Cardiac fibroblast (primary cell): Measurements from ENCODE around the gene SLC4A5.
"Not testable (repeated sequence)": the region's sequence is repeated elsewhere in the genome, so short reads cannot be mapped to it uniquely, and the experiment has no call there.

ENCODE experiments used
- DNase-seq, 2 donors: peaks; one replicate each; pipeline versions ENCODE4 v3.0.0 to v3.0.0-alpha.2; 2010; ENCODE audit warnings: low read depth in 2 of 2
- H3K4me3 ChIP-seq, 2 donors: replicated peaks in 1 of 2; 1 replicate in 1 of 2; 2 replicates in 1 of 2; pipeline ENCODE4 v1.5.1; 2011; ENCODE audit warnings: low read depth in 2 of 2, low read length in 2 of 2, mild to moderate bottlenecking in 2 of 2, moderate library complexity in 1 of 2
- TF ChIP-seq, protein P1 (sequence below): IDR thresholded peaks from one replicate; pipeline ENCODE4 v1.5.1; 2011; ENCODE audit warnings: low read depth, mild to moderate bottlenecking, low read length, inconsistent platforms

The SLC4A5 gene

DNA sequence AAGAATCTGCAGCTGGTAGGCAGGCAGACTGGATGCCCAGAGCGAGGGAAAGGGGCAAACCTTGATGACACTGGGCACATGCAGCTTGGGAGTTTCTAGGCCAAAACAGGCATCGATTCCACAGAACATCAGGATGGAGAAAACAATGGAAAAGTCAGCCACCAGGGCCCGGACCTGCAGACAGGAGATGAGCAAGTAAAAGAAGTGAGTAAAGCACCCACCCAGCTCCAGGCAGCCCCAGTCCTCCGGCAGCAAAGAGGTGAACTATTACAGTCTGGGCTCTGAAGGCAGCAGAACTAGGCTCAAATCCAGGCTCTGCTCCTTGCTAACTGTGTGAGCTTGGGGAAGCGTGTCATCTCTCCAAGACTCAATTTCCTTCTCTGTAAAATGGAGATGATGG lies 108.2 kb downstream of the SLC4A5 start:
- no peak overlapping the region for H3K4me3 ChIP-seq
- DNase-seq: no peak
- TF ChIP-seq, protein P1, sequence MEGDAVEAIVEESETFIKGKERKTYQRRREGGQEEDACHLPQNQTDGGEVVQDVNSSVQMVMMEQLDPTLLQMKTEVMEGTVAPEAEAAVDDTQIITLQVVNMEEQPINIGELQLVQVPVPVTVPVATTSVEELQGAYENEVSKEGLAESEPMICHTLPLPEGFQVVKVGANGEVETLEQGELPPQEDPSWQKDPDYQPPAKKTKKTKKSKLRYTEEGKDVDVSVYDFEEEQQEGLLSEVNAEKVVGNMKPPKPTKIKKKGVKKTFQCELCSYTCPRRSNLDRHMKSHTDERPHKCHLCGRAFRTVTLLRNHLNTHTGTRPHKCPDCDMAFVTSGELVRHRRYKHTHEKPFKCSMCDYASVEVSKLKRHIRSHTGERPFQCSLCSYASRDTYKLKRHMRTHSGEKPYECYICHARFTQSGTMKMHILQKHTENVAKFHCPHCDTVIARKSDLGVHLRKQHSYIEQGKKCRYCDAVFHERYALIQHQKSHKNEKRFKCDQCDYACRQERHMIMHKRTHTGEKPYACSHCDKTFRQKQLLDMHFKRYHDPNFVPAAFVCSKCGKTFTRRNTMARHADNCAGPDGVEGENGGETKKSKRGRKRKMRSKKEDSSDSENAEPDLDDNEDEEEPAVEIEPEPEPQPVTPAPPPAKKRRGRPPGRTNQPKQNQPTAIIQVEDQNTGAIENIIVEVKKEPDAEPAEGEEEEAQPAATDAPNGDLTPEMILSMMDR: no peak

DNA sequence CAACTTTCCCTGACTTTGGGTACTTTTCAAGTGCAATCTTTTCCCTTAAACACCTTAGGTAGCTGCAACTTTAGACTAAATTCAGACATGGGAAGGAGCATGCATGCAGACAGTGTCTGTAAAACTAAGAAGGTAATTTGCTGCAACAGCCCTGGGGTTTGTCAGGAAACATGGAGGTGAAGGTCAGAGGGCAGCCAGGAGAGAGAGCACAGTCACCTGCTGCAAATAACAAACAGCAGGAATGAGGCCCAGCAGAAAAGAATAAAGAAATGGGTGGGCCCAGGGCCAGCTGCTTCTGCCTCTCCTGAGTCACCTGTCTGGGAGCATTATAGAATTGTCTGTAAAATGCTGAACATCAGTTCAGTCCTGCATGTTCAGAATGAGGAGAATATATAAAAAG lies 109.6 kb downstream of the SLC4A5 start:
- TF ChIP-seq, protein P1: no peak
- H3K4me3 ChIP-seq: no peak overlapping the region
- no peak for DNase-seq

GRCh38 chr2:74232426-74232825 lies 110.8 kb downstream of the SLC4A5 start:
- no peak for DNase-seq
- no peak overlapping the region for H3K4me3 ChIP-seq
- TF ChIP-seq, protein P1: no peak

- DNase-seq, H3K4me3 ChIP-seq: not testable (repeated sequence)
Observed at GRCh38 chr2:74229865-74230264, 113.4 kb downstream of the SLC4A5 start.

GRCh38 chr2:74228772-74229171 lies 114.4 kb downstream of the SLC4A5 start:
- no peak overlapping the region for H3K4me3 ChIP-seq
- TF ChIP-seq, protein P1: no peak
- no peak for DNase-seq

GRCh38 chr2:74227646-74228045 lies 115.6 kb downstream of the SLC4A5 start:
- TF ChIP-seq, protein P1: no peak
- no peak for DNase-seq
- H3K4me3 ChIP-seq: no peak overlapping the region

- no peak overlapping the region for H3K4me3 ChIP-seq
- TF ChIP-seq, protein P1: no peak
- peak in 1 of 2 donors; percentile 10 for DNase-seq
Observed at GRCh38 chr2:74226648-74227213, 116.5 kb downstream of the SLC4A5 start.
